Upper lobe of left lung (tissue), 4 donors: Measurements from ENCODE around the gene PUM2.

Experiments
- EP300 ChIP-seq, 4 donors: sonication (generic); formaldehyde crosslinking; IDR thresholded peaks; one replicate each; pipeline ENCODE4 v1.5.1; 2017; ENCODE audit warnings: antibody characterized with exemption in 4 of 4, control low read depth in 2 of 4
- POLR2A ChIP-seq, 4 donors: fragments of 450-650 bp; IDR thresholded peaks; one replicate each; pipeline ENCODE4 v1.5.1; 2016 to 2017; ENCODE audit warnings: antibody characterized with exemption in 4 of 4, mild to moderate bottlenecking in 2 of 4
- POLR2AphosphoS5 ChIP-seq, 2 donors: sonication (generic); formaldehyde crosslinking; IDR thresholded peaks; one replicate each; pipeline ENCODE4 v1.5.1; 2017; ENCODE audit warnings: antibody characterized with exemption in 2 of 2
- TF ChIP-seq, protein P1 (sequence below), 6 experiments: fragments of 450-650 bp in 4 of 6; fragments of 200-600 bp in 2 of 6; sonication (generic) in 2 of 6; IDR thresholded peaks; one replicate each; pipeline ENCODE4 v1.5.1; 2016 to 2019; ENCODE audit warnings: antibody characterized with exemption in 6 of 6

DNA sequence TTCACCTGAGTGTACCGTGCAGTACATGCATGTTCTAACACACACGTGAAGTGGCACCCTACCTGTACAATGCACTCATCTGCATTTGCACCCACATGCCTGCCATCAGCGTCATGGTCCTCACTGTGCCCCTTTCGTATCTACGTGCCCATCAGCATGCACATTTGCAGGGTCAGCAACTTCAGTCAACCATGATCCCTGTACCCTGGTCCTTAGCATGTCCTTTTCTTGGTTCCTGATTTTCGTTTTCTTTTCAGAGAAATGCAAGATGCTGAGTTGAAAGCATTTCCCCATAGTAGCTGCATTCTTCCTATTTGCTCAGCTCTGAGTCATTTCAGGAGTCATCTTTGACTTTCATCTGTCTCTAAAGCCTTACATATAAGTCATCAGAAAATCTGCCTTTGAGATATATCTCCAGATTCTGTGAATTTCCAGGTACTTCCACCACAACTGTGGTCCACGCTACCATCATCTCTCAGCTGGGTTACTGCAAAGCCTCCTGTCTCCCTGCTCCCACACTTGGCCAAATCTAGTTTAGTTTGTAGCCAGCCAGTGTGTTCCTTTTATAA lies 14.7 kb upstream of the PUM2 start:
- TF ChIP-seq, protein P1, sequence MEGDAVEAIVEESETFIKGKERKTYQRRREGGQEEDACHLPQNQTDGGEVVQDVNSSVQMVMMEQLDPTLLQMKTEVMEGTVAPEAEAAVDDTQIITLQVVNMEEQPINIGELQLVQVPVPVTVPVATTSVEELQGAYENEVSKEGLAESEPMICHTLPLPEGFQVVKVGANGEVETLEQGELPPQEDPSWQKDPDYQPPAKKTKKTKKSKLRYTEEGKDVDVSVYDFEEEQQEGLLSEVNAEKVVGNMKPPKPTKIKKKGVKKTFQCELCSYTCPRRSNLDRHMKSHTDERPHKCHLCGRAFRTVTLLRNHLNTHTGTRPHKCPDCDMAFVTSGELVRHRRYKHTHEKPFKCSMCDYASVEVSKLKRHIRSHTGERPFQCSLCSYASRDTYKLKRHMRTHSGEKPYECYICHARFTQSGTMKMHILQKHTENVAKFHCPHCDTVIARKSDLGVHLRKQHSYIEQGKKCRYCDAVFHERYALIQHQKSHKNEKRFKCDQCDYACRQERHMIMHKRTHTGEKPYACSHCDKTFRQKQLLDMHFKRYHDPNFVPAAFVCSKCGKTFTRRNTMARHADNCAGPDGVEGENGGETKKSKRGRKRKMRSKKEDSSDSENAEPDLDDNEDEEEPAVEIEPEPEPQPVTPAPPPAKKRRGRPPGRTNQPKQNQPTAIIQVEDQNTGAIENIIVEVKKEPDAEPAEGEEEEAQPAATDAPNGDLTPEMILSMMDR (IDR thresholded peaks at IDR 0.05) = no peak
- no peak for TF ChIP-seq POLR2A (IDR thresholded peaks at IDR 0.05)
- TF ChIP-seq POLR2AphosphoS5 (IDR thresholded peaks at IDR 0.05) = no peak
- no peak for TF ChIP-seq EP300 (IDR thresholded peaks at IDR 0.05)
